GM03348 (cell line): Measurements from ENCODE around the gene COX7B.
A peak's percentile ranks its signal among the peaks of the same experiment; 100 is the strongest.
"Not testable (repeated sequence)": the region's sequence is repeated elsewhere in the genome, so short reads cannot be mapped to it uniquely, and the experiment has no call there.

ENCODE experiments used
- DNase-seq: peaks from one replicate; pipeline ENCODE4 v3.0.0; 2012; ENCODE audit warnings: low spot score

Gene COX7B

GRCh38 chrX:77899081-77899828 is at the start of gene COX7B:
Gene COX7B (plus strand): TSS chrX:77899468. CDS start chrX:77899554, 86 bp downstream.
- DNase-seq, result peak; percentile 70

GRCh38 chrX:77875372-77875771 is 23.9 kb upstream of the COX7B start:
- DNase-seq, result no peak

- not testable (repeated sequence) for DNase-seq
Measured at GRCh38 chrX:77881418-77881817, 17.9 kb upstream of the COX7B start.

GRCh38 chrX:77892887-77893286 is 6.4 kb upstream of the COX7B start:
- DNase-seq, result no peak

- no peak for DNase-seq
Measured at GRCh38 chrX:77893713-77894112, 5.6 kb upstream of the COX7B start.

- peak; percentile 85 for DNase-seq
Measured at GRCh38 chrX:77894921-77895886, 4.1 kb upstream of the COX7B start, which contains the start of gene MAGT1. Gene MAGT1 (minus strand): TSS chrX:77895435. CDS start chrX:77895410, 25 bp downstream.

- no peak for DNase-seq
Measured at GRCh38 chrX:77900688-77901087, 1.4 kb downstream of the COX7B start.

- no peak for DNase-seq
Measured at GRCh38 chrX:77901506-77901905, 2.2 kb downstream of the COX7B start.

- peak; percentile 92 for DNase-seq
Measured at GRCh38 chrX:77910108-77910840, 11.0 kb downstream of the COX7B start, which contains the start of gene ATP7A. Gene ATP7A (plus strand): TSS chrX:77910693. CDS start chrX:77971642, 60,949 bp downstream.

GRCh38 chrX:77917294-77917933 is 18.1 kb downstream of the COX7B start:
- DNase-seq, result no peak

GRCh38 chrX:77918568-77918967 is 19.3 kb downstream of the COX7B start:
- DNase-seq, result peak; percentile 19

- DNase-seq, result not testable (repeated sequence)
Measured at GRCh38 chrX:77919370-77919769, 20.1 kb downstream of the COX7B start.

- no peak for DNase-seq
Measured at GRCh38 chrX:77922787-77923186, 23.5 kb downstream of the COX7B start.

GRCh38 chrX:77924320-77924859 is 25.1 kb downstream of the COX7B start:
- DNase-seq, result no peak

GRCh38 chrX:77925764-77926163 is 26.5 kb downstream of the COX7B start:
- no peak for DNase-seq

- no peak for DNase-seq
Measured at GRCh38 chrX:77930581-77930980, 31.3 kb downstream of the COX7B start.

- no peak for DNase-seq
Measured at GRCh38 chrX:77935886-77936285, 36.6 kb downstream of the COX7B start.

GRCh38 chrX:77936299-77936698 is 37.0 kb downstream of the COX7B start:
- DNase-seq, result no peak

GRCh38 chrX:77937291-77937690 is 38.0 kb downstream of the COX7B start:
- no peak for DNase-seq

GRCh38 chrX:77938083-77938680 is 38.9 kb downstream of the COX7B start:
- no peak for DNase-seq

- DNase-seq, result not testable (repeated sequence)
Measured at GRCh38 chrX:77945031-77945430, 45.8 kb downstream of the COX7B start.
